H1 (cell line): ENCODE data around the gene KERA. TPM values are rescaled to one million over a fixed set of nuclear protein-coding genes. Genes with fewer than 3 reads are reported as not detected.

ENCODE experiments used
- CTCF ChIA-PET: fragments of 300-600 bp; sonication (Branson Sonifier 250); formaldehyde crosslinking; loops from one replicate; lab custom pipeline; 2021; ENCODE audit not compliant: partially characterized antibody; lab: Charles Lee
- POLR2A ChIA-PET: fragments of 300-600 bp; sonication (Branson Sonifier 250); formaldehyde crosslinking; loops from one replicate; lab custom pipeline; 2021; ENCODE audit warnings: inconsistent platforms; ENCODE audit not compliant: partially characterized antibody; lab: Charles Lee
- DNase-seq, 2 experiments: peaks; one replicate each; pipeline versions ENCODE4 v3.0.0 to v3.0.0-alpha.2; 2010 to 2022; ENCODE audit warnings: low spot score in 2 of 2, low read depth in 1 of 2, mixed read lengths in 1 of 2
- FAIRE-seq: peaks from 2 replicates; lab custom pipeline; 2011; peaks lifted over from hg19 to GRCh38; lab: Jason Lieb, UNC
- H2AFZ ChIP-seq: 2 replicates; pipeline ENCODE4 v1.8.1; 2012; ENCODE audit warnings: low read length, inconsistent platforms
- H2AK5ac ChIP-seq: 2 replicates; pipeline ENCODE4 v1.6.1; 2013; ENCODE audit warnings: low read depth, low read length
- H2BK120ac ChIP-seq: replicated peaks from 2 replicates; pipeline ENCODE3; 2013; ENCODE audit warnings: low read depth, low read length, inconsistent platforms
- H2BK12ac ChIP-seq: 2 replicates; pipeline ENCODE4 v1.6.1; 2013; ENCODE audit warnings: low read depth, low read length
- H2BK15ac ChIP-seq: 2 replicates; pipeline ENCODE4 v1.6.1; 2013; ENCODE audit warnings: low read length
- H2BK20ac ChIP-seq: 2 replicates; pipeline ENCODE4 v1.6.1; 2013; ENCODE audit warnings: low read length
- H2BK5ac ChIP-seq: 2 replicates; pipeline ENCODE4 v1.6.1; 2013; ENCODE audit warnings: low read depth, low read length
- H3K14ac ChIP-seq: 2 replicates; pipeline ENCODE4 v1.6.1; 2013; ENCODE audit warnings: inconsistent platforms; ENCODE audit not compliant: insufficient read length
- H3K18ac ChIP-seq: 2 replicates; pipeline ENCODE4 v1.6.1; 2013; ENCODE audit warnings: low read length; ENCODE audit errors: extremely low read depth
- H3K23ac ChIP-seq: 2 replicates; pipeline ENCODE4 v1.6.1; 2013; ENCODE audit warnings: inconsistent platforms; ENCODE audit not compliant: insufficient read length
- H3K23me2 ChIP-seq: 2 replicates; pipeline ENCODE4 v1.6.1; 2013; ENCODE audit warnings: low read depth, low read length
- H3K27ac ChIP-seq: 2 replicates; pipeline ENCODE4 v1.6.1; 2011; ENCODE audit warnings: low read depth, low read length, inconsistent platforms
- H3K27me3 ChIP-seq, 4 experiments: replicated peaks in 1 of 4; 1 replicate in 1 of 4; 2 replicates in 3 of 4; pipeline versions ENCODE4 v1.6.1 to v1.8.1; 2011 to 2013; ENCODE audit warnings: low read length in 3 of 4, mild to moderate bottlenecking in 3 of 4, inconsistent platforms in 2 of 4, mixed read lengths in 2 of 4, moderate library complexity in 1 of 4; ENCODE audit not compliant: control insufficient read depth in 3 of 4, insufficient read depth in 3 of 4; ENCODE audit errors: extremely low read depth in 1 of 4
- H3K36me3 ChIP-seq, 4 experiments: 2 replicates each; pipeline versions ENCODE4 v1.6.1 to v1.8.1; 2011 to 2013; ENCODE audit warnings: mild to moderate bottlenecking in 4 of 4, low read length in 3 of 4, moderate library complexity in 2 of 4, control low read depth in 1 of 4, inconsistent platforms in 1 of 4; ENCODE audit not compliant: insufficient read depth in 4 of 4, control insufficient read depth in 2 of 4
- H3K4ac ChIP-seq: replicated peaks from 2 replicates; pipeline ENCODE3; 2013; ENCODE audit warnings: low read length, low read depth, mixed read lengths, inconsistent platforms; ENCODE audit not compliant: insufficient read length
- H3K4me1 ChIP-seq, 4 experiments: replicated peaks in 1 of 4; 1 replicate in 1 of 4; 2 replicates in 3 of 4; pipeline versions ENCODE4 v1.6.1 to v1.8.1; 2011 to 2013; ENCODE audit warnings: low read length in 3 of 4, inconsistent platforms in 2 of 4, mixed read lengths in 1 of 4; ENCODE audit not compliant: insufficient read depth in 4 of 4, control insufficient read depth in 3 of 4
- H3K4me2 ChIP-seq, 2 experiments: 2 replicates each; pipeline versions ENCODE4 v1.6.1 to v1.8.1; 2011 to 2013; ENCODE audit warnings: low read depth in 2 of 2, low read length in 2 of 2, control low read depth in 1 of 2, inconsistent platforms in 1 of 2, mild to moderate bottlenecking in 1 of 2; ENCODE audit not compliant: insufficient read depth in 1 of 2
- H3K4me3 ChIP-seq, 4 experiments: fragments of 200-600, 300-600 bp in 1 of 4; sonication (generic), shearing (Covaris generic), sonication (Bioruptor Twin) in 1 of 4; 2 replicates each; pipeline versions ENCODE4 v1.5.1 to v1.8.1; 2011 to 2016; ENCODE audit warnings: low read length in 4 of 4, low read depth in 3 of 4, control low read depth in 2 of 4, inconsistent platforms in 2 of 4, mild to moderate bottlenecking in 2 of 4, mixed read lengths in 1 of 4, moderate library complexity in 1 of 4; ENCODE audit not compliant: insufficient read depth in 2 of 4; ENCODE audit errors: extremely low read depth in 1 of 4
- H3K56ac ChIP-seq: replicated peaks from 2 replicates; pipeline ENCODE3; 2013; ENCODE audit warnings: low read depth, mild to moderate bottlenecking, mixed read lengths, low read length, inconsistent platforms; ENCODE audit not compliant: insufficient read length
- H3K79me1 ChIP-seq: 2 replicates; pipeline ENCODE4 v1.6.1; 2013; ENCODE audit warnings: low read depth, low read length, control low read depth
- H3K79me2 ChIP-seq, 2 experiments: 2 replicates each; pipeline versions ENCODE4 v1.6.1 to v1.8.1; 2012 to 2013; ENCODE audit warnings: low read length in 2 of 2, mild to moderate bottlenecking in 2 of 2, inconsistent platforms in 1 of 2; ENCODE audit not compliant: insufficient read depth in 2 of 2, control insufficient read depth in 1 of 2
- H3K9ac ChIP-seq, 4 experiments: replicated peaks in 1 of 4; 1 replicate in 1 of 4; 2 replicates in 3 of 4; pipeline versions ENCODE4 v1.6.1 to v1.8.1; 2011 to 2013; ENCODE audit warnings: low read depth in 3 of 4, low read length in 3 of 4, control low read depth in 2 of 4, mild to moderate bottlenecking in 2 of 4, moderate library complexity in 2 of 4, inconsistent platforms in 1 of 4; ENCODE audit errors: extremely low read depth in 1 of 4
- H3K9me3 ChIP-seq, 2 experiments: 2 replicates each; pipeline versions ENCODE4 v1.6.1 to v1.8.1; 2012 to 2013; ENCODE audit warnings: mild to moderate bottlenecking in 2 of 2, moderate library complexity in 2 of 2, control low read depth in 1 of 2, inconsistent platforms in 1 of 2, low read depth in 1 of 2, low read length in 1 of 2, mixed read lengths in 1 of 2; ENCODE audit not compliant: insufficient read depth in 2 of 2
- H4K20me1 ChIP-seq, 2 experiments: replicated peaks in 1 of 2; 2 replicates each; pipeline versions ENCODE3 to v1.8.1; 2011 to 2013; ENCODE audit warnings: inconsistent platforms in 2 of 2, low read length in 2 of 2, mild to moderate bottlenecking in 1 of 2; ENCODE audit not compliant: insufficient read depth in 2 of 2, control insufficient read depth in 1 of 2
- H4K5ac ChIP-seq: 2 replicates; pipeline ENCODE4 v1.6.1; 2013; ENCODE audit warnings: low read length, low read depth, mixed read lengths, inconsistent platforms; ENCODE audit not compliant: insufficient read length
- H4K8ac ChIP-seq: 2 replicates; pipeline ENCODE4 v1.8.0; 2013; ENCODE audit warnings: mild to moderate bottlenecking, moderate library complexity, low read length, inconsistent platforms; ENCODE audit not compliant: insufficient read depth; ENCODE audit errors: extremely low read depth
- H4K91ac ChIP-seq: replicated peaks from 2 replicates; pipeline ENCODE3; 2013; ENCODE audit warnings: low read length, mixed read lengths, inconsistent platforms; ENCODE audit not compliant: insufficient read length
- CREB1 ChIP-seq: IDR thresholded peaks from 2 replicates; pipeline ENCODE4 v1.6.1; 2012; ENCODE audit warnings: inconsistent platforms
- CTCF ChIP-seq, 3 experiments: IDR thresholded peaks; 1 replicate in 2 of 3; 2 replicates in 1 of 3; pipeline versions ENCODE4 v1.5.1 to v1.6.1; 2011; ENCODE audit warnings: low read length in 3 of 3, mild to moderate bottlenecking in 3 of 3, inconsistent platforms in 2 of 3, low read depth in 1 of 3, moderate library complexity in 1 of 3; ENCODE audit not compliant: insufficient read depth in 1 of 3; ENCODE audit errors: control extremely low read depth in 1 of 3
- KDM4A ChIP-seq: IDR thresholded peaks from one replicate; pipeline ENCODE4 v1.7.1; 2012; ENCODE audit warnings: low read depth, mild to moderate bottlenecking, moderate library complexity, low read length, inconsistent platforms; ENCODE audit not compliant: severe bottlenecking
- MAX ChIP-seq: IDR thresholded peaks from 2 replicates; pipeline ENCODE4 v1.6.1; 2012; ENCODE audit warnings: inconsistent platforms
- POU5F1 ChIP-seq: IDR thresholded peaks from 2 replicates; pipeline ENCODE4 v1.6.1; 2011; ENCODE audit warnings: low read depth, mild to moderate bottlenecking, low read length, moderate library complexity
- RFX5 ChIP-seq: IDR thresholded peaks from 2 replicates; pipeline ENCODE4 v1.6.1; 2011; ENCODE audit warnings: low read depth, low read length, improper control_type of control experiment, borderline replicate concordance
- SP4 ChIP-seq: IDR thresholded peaks from 2 replicates; pipeline ENCODE4 v1.6.1; 2012; ENCODE audit warnings: low read length, inconsistent platforms
- whole genome bisulfite sequencing, 2 experiments: shearing (Covaris generic) in 1 of 2; methylation state at CpG; one replicate each; pipeline versions ENCODE4 v1.1.6 to v1.1.7; 2013 to 2015; ENCODE audit warnings: low lambda C conversion rate in 2 of 2, mixed read lengths in 2 of 2, inconsistent platforms in 1 of 2, low coverage in 1 of 2, missing lambda C conversion rate in 1 of 2; ENCODE audit not compliant: insufficient replicate concordance in 2 of 2, insufficient coverage in 1 of 2, insufficient read length in 1 of 2; ENCODE audit errors: extremely low coverage in 1 of 2, missing lambda C conversion rate in 1 of 2; 5-methylcytosine and 5-hydroxymethylcytosine counted together
- polyA plus RNA-seq, 7 experiments: library from polyadenylated mRNA; depleted of rRNA in 3 of 7; stranded (reverse) in 5 of 7; unstranded in 2 of 7; fragments of >200 nt in 5 of 7; fragments of 200-250 nt in 2 of 7; gene quantifications; 1 replicate in 5 of 7; 2 replicates in 1 of 7; 4 replicates in 1 of 7; pipeline versions ENCODE4 v1.2.1 to v1.2.3, GENCODE V29; 2011 to 2013; ENCODE audit warnings: missing spikeins in 2 of 7, mixed read lengths in 2 of 7
- total RNA-seq: library from RNA; stranded (reverse); fragmentation: NEBNext Ultra II Directional; extraction: Animal tissue kit (Norgen Biotek cat#: 25700); gene quantifications from 2 replicates; pipeline ENCODE4 v1.2.1, GENCODE V29; 2021
- TF ChIP-seq, protein P1 (sequence below): IDR thresholded peaks from 2 replicates; pipeline ENCODE4 v1.6.1; 2011; ENCODE audit warnings: low read depth, mild to moderate bottlenecking, low read length; ENCODE audit not compliant: insufficient read depth

Gene KERA
- total and polyA plus RNA-seq, 2 of the 8 experiments (the other 6 are each of a cell fraction or from before 2014, with no cell fraction given), result not detected

GRCh38 chr12:91078501-91078900 lies 20.7 kb upstream of the KERA start:
- Histone ChIP-seq H3K23me2 (no peaks in the 10 kb centered on the region; the same call in 1 of the 2 replicates), H2BK15ac (no peak overlapping the region), H3K23ac (no peak overlapping the region), H3K9me3 (no peaks in the 10 kb centered on the region), H2BK5ac (no peak overlapping the region), H3K56ac (no peak overlapping the region), H2BK120ac (no peak overlapping the region), H2BK20ac (no peak overlapping the region), H4K5ac (no peak overlapping the region), H3K27ac (no peak overlapping the region), H4K20me1 (no peaks in the 10 kb centered on the region), H3K4me2 (no peak overlapping the region), H3K4ac (no peak overlapping the region), H4K8ac (no peak overlapping the region), H3K9ac (no peak overlapping the region), H3K18ac (no peak overlapping the region), H2AFZ (no peak overlapping the region), H3K79me1 (no peaks in the 10 kb centered on the region), H4K91ac (no peak overlapping the region), H3K4me1 (no peaks in the 10 kb centered on the region), H3K14ac (no peak overlapping the region), H2BK12ac (no peak overlapping the region), H3K4me3 (no peak overlapping the region), H3K79me2 (no peaks in the 10 kb centered on the region), H3K36me3 (no peaks in the 10 kb centered on the region), H3K27me3 (no peaks in the 10 kb centered on the region), H2AK5ac (no peak overlapping the region)
- no peak for FAIRE-seq
- CTCF ChIA-PET, result interaction anchor here (1.3 to 1.9 kb wide), 2 partner anchors 13 to 31 kb away, joined by 3 to 7 read pairs; no protein-coding TSS in a partner anchor
- WGBS, 2 experiments, result 81% methylated on average over 1 of the region's 1 CpG; no CpG with 5 or more reads in 1 of the 2 experiments
- no peak for DNase-seq
- POLR2A ChIA-PET, result no interaction called here
- TF ChIP-seq SP4 (no peak), CTCF (IDR thresholded peaks at IDR 0.05; ENCODE audit: control extremely low read depth in 1 of 3, insufficient read depth in 1 of 3, low read depth in 1 of 3, low read length in 3 of 3) (no peak), CREB1 (no peak), POU5F1 (no peak), RFX5 (no peak), MAX (no peak), KDM4A (no peak)
- TF ChIP-seq, protein P1, sequence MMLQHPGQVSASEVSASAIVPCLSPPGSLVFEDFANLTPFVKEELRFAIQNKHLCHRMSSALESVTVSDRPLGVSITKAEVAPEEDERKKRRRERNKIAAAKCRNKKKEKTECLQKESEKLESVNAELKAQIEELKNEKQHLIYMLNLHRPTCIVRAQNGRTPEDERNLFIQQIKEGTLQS, result no peak
